SK-N-MC (cell line): Measurements from ENCODE around the gene ADH6.

Experiments used
- EZH2 ChIP-seq: fragments of 200-600 bp; sonication (generic); IDR thresholded peaks from one replicate; pipeline ENCODE4 v1.6.1; 2017; ENCODE audit warnings: antibody characterized with exemption
- POLR2AphosphoS5 ChIP-seq: IDR thresholded peaks from 2 replicates; pipeline ENCODE4 v1.6.1; 2012; ENCODE audit warnings: mild to moderate bottlenecking, low read depth, low read length, borderline replicate concordance

DNA sequence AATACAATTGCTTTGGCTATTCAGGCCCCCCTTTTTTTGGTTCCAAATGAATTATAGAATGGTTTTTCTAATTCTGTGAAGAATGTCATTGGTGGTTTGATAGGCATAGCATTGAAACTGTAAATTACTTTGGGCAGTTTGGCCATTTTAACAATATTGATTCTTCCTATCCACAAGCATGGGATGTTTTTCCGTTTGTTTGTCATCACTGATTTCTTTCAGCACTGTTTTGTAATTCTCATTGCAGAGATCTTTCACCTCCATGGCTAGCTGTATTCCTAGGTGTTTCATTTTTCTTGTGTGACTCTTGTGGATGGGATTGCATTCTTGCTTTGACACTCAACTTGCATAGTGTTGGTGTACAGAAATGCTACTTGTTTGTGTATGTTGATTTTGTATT, 33.0 kb downstream of the ADH6 start:
- TF ChIP-seq EZH2 (no peak), POLR2AphosphoS5 (no peak)
